ENCODE measurements around the gene PRPF6. TPM values are rescaled to one million over a fixed set of nuclear protein-coding genes. Genes with fewer than 3 reads are reported as not detected.

The PRPF6 gene
- polyA plus RNA-seq, 3 donors: 29.1 to 47.7 (median 34.5) TPM

DNA sequence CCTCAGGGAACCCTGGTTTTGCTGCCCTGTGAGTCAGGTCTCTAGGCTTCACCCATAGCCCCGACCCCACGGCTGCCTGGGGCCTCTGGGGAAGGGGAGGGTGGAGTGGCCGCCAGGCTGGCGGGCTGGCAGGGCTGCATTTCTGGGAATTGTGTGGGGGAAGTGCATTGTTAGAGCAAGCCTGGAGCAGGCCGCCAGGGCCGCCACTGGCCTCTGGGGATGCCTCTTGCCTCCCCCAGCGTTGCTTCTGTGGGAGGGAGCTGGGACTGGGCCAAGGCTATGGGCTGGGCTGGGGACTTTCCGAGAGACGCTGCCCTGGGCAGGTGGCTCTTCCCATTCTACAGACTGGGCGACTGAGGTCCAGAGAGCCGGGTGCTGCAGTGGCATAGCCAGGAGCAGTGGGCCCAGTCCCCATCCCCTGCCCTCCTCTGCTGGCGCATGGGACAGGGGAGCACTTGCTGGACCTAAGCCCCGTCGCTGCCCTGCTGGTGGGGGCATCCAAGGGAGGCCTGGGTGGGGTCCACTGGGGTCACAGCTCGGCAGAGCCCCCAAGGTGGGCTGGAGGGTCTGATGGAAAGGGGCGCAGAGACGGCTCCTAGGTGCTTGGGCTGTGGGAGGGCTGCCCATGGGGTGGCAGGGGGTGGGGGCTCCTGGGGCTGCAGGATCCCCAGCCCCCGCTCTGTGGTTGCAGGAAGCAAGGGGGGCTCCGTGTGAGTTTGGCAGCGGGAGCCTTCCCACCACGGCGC, 75.1 kb downstream of the PRPF6 start:
- H3K27ac Mint-ChIP-seq: no peak overlapping the region
- intact Hi-C loops (cut with micrococcal nuclease): no loop called here
- DNase-seq: no peak
- H3K36me3 Mint-ChIP-seq: peaks cover 0 to 3% of the 10 kb centered on the region in 2 donors
- H3K4me1 ChIP-seq (ENCODE audit: control insufficient read depth in 1 of 2, insufficient read depth in 2 of 2, low read length in 2 of 2): peaks cover 10 to 14% of the 10 kb centered on the region in 2 donors
- H3K79me2 ChIP-seq (ENCODE audit: insufficient read depth, low read length): no peaks in the 10 kb centered on the region
- no peak overlapping the region for H2AFZ ChIP-seq (ENCODE audit: insufficient read depth, low read depth, low read length, poor library complexity, severe bottlenecking)
- H4K20me1 ChIP-seq (ENCODE audit: insufficient read depth, low read length): no peaks in the 10 kb centered on the region
- H3K36me3 ChIP-seq (replicated peaks in 1 of 2; ENCODE audit: control insufficient read depth in 1 of 2, insufficient read depth in 2 of 2, low read length in 2 of 2): no peaks in the 10 kb centered on the region
- WGBS (ENCODE audit: insufficient coverage): 43% methylated on average over 21 of the region's 22 CpGs
- H3K4me3 Mint-ChIP-seq: no peak overlapping the region
- H3K9ac ChIP-seq (ENCODE audit: insufficient read depth, low read length, poor library complexity, severe bottlenecking): no peak overlapping the region
- no peak overlapping the region for H3K4me3 ChIP-seq (replicated peaks in 1 of 3; ENCODE audit: low read depth in 2 of 3, low read length in 3 of 3)
- H3K27me3 ChIP-seq (ENCODE audit: control insufficient read depth in 2 of 2, insufficient read depth in 2 of 2, low read length in 2 of 2): peaks cover 0 to 40% of the 10 kb centered on the region in 2 donors
- no peak overlapping the region for H3K4me2 ChIP-seq (replicated peaks; ENCODE audit: extremely low read depth, low read length, poor library complexity, severe bottlenecking)
- H3K27ac ChIP-seq (ENCODE audit: low read depth in 1 of 2, low read length in 2 of 2): no peak overlapping the region
- H3K27me3 Mint-ChIP-seq (ENCODE audit: low read depth in 3 of 3): peaks cover 38 to 66% (median 43%) of the 10 kb centered on the region in 3 donors
- peaks cover 0 to 3% (median 0%) of the 10 kb centered on the region in 7 donors for H3K9me3 Mint-ChIP-seq
- TF ChIP-seq, protein P1, sequence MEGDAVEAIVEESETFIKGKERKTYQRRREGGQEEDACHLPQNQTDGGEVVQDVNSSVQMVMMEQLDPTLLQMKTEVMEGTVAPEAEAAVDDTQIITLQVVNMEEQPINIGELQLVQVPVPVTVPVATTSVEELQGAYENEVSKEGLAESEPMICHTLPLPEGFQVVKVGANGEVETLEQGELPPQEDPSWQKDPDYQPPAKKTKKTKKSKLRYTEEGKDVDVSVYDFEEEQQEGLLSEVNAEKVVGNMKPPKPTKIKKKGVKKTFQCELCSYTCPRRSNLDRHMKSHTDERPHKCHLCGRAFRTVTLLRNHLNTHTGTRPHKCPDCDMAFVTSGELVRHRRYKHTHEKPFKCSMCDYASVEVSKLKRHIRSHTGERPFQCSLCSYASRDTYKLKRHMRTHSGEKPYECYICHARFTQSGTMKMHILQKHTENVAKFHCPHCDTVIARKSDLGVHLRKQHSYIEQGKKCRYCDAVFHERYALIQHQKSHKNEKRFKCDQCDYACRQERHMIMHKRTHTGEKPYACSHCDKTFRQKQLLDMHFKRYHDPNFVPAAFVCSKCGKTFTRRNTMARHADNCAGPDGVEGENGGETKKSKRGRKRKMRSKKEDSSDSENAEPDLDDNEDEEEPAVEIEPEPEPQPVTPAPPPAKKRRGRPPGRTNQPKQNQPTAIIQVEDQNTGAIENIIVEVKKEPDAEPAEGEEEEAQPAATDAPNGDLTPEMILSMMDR (IDR thresholded peaks at IDR 0.05): no peak
- no peaks in the 10 kb centered on the region for H3K9me3 ChIP-seq (replicated peaks in 1 of 2; ENCODE audit: control insufficient read depth in 1 of 2, insufficient read depth in 1 of 2, low read length in 2 of 2)
- peaks cover 19% of the 10 kb centered on the region for H3K4me1 Mint-ChIP-seq

DNA sequence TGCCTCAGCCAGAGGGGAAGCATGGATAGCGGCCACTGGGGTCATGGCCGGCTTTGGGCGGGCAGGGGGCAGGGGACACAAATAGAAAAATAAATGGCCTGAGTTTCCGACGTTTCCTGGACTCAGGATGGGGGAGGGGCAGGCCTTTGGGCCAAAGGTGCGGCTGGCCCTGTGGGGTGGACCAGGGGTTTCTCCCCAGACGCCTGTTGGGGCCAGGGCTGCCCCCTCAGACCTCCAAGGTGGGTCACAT, 75.6 kb downstream of the PRPF6 start:
- no peak overlapping the region for H3K4me2 ChIP-seq (replicated peaks; ENCODE audit: extremely low read depth, low read length, poor library complexity, severe bottlenecking)
- no peak overlapping the region for H2AFZ ChIP-seq (ENCODE audit: insufficient read depth, low read depth, low read length, poor library complexity, severe bottlenecking)
- H3K4me1 Mint-ChIP-seq: peaks cover 19% of the 10 kb centered on the region
- TF ChIP-seq, protein P1 (IDR thresholded peaks at IDR 0.05): no peak
- no peaks in the 10 kb centered on the region for H4K20me1 ChIP-seq (ENCODE audit: insufficient read depth, low read length)
- DNase-seq: no peak
- intact Hi-C loops (cut with micrococcal nuclease): no loop called here
- H3K9ac ChIP-seq (ENCODE audit: insufficient read depth, low read length, poor library complexity, severe bottlenecking): no peak overlapping the region
- no peak overlapping the region for H3K4me3 ChIP-seq (replicated peaks in 1 of 3; ENCODE audit: low read depth in 2 of 3, low read length in 3 of 3)
- no peaks in the 10 kb centered on the region for H3K9me3 ChIP-seq (replicated peaks in 1 of 2; ENCODE audit: control insufficient read depth in 1 of 2, insufficient read depth in 1 of 2, low read length in 2 of 2)
- no peak overlapping the region for H3K27ac Mint-ChIP-seq
- H3K9me3 Mint-ChIP-seq: peaks cover 0 to 3% (median 0%) of the 10 kb centered on the region in 7 donors
- peaks cover 35 to 61% (median 38%) of the 10 kb centered on the region in 3 donors for H3K27me3 Mint-ChIP-seq (ENCODE audit: low read depth in 3 of 3)
- peaks cover 10 to 14% of the 10 kb centered on the region in 2 donors for H3K4me1 ChIP-seq (ENCODE audit: control insufficient read depth in 1 of 2, insufficient read depth in 2 of 2, low read length in 2 of 2)
- H3K27ac ChIP-seq (ENCODE audit: low read depth in 1 of 2, low read length in 2 of 2): no peak overlapping the region
- no peak overlapping the region for H3K4me3 Mint-ChIP-seq
- peaks cover 0 to 39% of the 10 kb centered on the region in 2 donors for H3K27me3 ChIP-seq (ENCODE audit: control insufficient read depth in 2 of 2, insufficient read depth in 2 of 2, low read length in 2 of 2)
- no peaks in the 10 kb centered on the region for H3K36me3 ChIP-seq (replicated peaks in 1 of 2; ENCODE audit: control insufficient read depth in 1 of 2, insufficient read depth in 2 of 2, low read length in 2 of 2)
- WGBS (ENCODE audit: insufficient coverage): 60% methylated on average over 4 of the region's 7 CpGs
- H3K36me3 Mint-ChIP-seq: peaks cover 0 to 3% of the 10 kb centered on the region in 2 donors
- H3K79me2 ChIP-seq (ENCODE audit: insufficient read depth, low read length): no peaks in the 10 kb centered on the region

Data from CD14-positive monocyte (primary cell).